ENCODE measurements around the gene MRPL37. TPM values are rescaled to one million over a fixed set of nuclear protein-coding genes. Genes with fewer than 3 reads are reported as not detected.
"Not testable (repeated sequence)": the region's sequence is repeated elsewhere in the genome, so short reads cannot be mapped to it uniquely, and the experiment has no call there.

The MRPL37 gene
- total RNA-seq, 1 experiment from 2014 or later, result 142 TPM

DNA sequence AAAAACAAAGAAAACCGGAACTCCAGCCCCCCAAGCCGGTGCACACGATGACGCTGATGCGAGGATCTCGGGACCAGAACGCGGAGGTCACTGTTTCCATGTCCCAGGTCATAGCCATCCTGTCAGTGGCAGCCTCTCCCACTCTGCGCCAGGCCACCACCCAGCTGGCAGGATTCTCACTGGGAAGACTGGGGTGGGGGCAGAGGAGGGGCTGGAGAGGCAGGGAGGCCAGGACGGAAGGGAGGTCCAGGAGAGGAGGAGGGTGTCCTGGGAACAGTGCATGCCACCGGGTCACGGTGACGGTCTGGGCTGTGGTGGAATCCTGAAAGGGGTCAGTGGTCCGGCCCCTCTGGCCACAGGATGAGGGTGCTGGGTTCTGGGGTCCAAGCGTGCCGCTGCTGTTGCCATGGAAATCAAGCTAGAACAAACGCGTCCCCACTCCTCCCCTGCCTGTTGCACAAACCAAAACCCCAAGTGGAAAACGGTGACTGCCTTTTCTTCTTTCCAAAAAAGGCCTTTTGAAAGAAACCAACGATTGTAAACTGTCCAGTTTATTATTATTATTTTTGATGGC, 26.1 kb downstream of the MRPL37 start:
- Histone ChIP-seq H3K9me3 (no peaks in the 10 kb centered on the region), H3K36me3 (peaks cover 1% of the 10 kb centered on the region), H3K4me3 (no peak overlapping the region), H3K27me3 (no peaks in the 10 kb centered on the region)
- no peak for DNase-seq

DNA sequence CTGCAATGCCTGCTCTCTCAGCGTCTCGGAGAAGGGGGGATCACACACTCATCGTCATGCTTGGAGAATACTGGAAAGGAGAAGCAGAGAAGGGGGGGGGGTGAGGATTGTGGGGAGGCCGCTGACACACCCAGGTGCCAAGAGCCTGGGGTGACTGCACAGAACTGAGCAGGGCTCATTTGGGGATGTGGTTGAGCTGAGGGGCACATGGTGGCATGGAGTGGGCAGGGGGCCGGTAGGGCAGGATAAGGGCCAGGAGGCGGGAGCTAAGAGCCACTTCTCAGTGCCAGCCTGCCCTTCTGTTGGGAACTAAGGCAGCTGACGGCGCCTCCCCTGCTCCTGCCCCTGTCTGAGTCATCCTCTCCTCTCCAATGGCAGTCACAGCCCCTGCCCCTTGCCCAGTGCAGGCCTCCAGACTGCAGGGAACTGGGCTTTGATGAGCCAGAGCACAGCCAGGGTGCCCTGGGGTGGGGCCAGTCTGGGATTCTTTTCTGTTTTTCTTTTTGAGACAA, 27.2 kb downstream of the MRPL37 start:
- no peak overlapping the region for H3K4me3 ChIP-seq
- no peaks in the 10 kb centered on the region for H3K27me3 ChIP-seq
- no peaks in the 10 kb centered on the region for H3K9me3 ChIP-seq
- no peaks in the 10 kb centered on the region; the same call in 1 of the 2 replicates for H3K36me3 ChIP-seq
- peak; percentile 95 for DNase-seq

DNA sequence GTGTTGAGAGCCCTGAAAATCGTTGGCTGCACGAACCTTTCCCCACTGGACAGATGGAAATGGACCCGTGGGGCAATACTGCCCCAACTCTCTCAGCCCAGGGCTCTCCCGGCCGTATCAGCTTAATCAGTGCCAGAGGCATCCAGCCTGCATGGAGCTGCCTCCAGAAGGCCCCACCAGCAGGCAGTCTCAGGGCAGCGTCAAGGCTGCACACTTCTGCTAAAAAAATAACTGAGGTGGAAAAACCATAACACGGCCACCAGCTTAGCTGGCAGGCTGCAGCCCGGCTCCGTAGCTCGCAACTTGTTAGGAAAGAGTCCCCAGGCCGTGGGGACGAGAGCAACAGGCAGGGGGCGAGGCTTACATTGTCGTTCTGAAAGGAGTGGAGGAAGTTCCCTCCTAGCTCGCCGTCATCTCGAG, 27.9 kb downstream of the MRPL37 start:
- Histone ChIP-seq H3K9me3 (no peaks in the 10 kb centered on the region), H3K27me3 (no peaks in the 10 kb centered on the region), H3K4me3 (no peak overlapping the region), H3K36me3 (no peaks in the 10 kb centered on the region; the same call in 1 of the 2 replicates)
- no peak for DNase-seq

DNA sequence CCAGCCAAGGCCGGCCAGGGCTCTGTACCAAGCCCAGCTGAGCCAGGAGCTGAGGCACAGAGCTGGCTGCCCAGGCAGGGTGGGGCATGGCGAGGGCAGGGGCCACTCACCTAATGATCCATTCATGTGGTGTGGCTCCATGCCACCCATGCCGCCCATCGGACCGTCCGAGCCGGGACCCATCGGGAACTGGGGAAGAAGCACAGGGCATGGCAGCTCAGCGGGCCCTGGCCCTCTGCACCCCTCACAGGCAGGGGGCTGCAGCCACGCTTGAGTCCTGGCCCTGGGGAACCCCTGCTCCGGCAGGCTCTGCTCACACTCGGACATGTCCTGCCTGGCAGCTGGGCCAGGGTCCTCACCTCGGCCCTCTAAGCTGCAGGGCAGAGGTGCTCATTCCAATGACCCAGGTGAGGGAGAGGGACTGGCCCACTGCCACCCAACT, 28.7 kb downstream of the MRPL37 start:
- DNase-seq, result no peak
- H3K27me3 ChIP-seq, result no peaks in the 10 kb centered on the region
- no peaks in the 10 kb centered on the region for H3K9me3 ChIP-seq
- H3K36me3 ChIP-seq, result no peaks in the 10 kb centered on the region; the same call in 1 of the 2 replicates
- no peak overlapping the region for H3K4me3 ChIP-seq

DNA sequence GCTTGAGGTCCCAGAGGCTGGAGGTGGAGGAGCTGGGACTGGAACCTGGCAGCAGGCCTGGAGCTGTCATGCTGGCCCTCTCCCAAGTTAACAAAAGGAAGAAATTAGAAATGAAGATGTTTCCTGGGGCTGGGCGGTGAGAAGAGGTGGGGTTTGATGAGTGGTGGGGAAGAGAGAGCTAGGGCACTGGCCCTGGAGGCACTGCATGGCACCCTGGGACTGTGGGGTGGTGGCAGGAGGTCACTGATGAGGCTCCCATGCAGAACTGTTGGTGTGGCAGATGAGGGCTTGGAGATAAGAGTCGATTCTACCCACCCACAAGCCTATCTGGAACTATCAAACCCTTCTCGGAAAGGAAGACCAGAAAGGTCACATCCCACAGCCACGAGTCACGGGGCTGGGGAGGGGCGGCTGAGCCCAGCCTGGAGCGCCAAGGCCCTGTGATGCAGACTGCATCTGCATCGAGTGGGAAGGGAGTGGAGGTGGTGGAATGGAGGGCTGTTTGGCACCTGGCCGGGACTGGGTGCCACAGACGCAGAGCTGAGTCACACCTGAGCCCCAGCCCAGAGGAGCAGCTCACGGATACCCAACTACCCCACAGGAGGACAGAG, 29.4 kb downstream of the MRPL37 start:
- no peaks in the 10 kb centered on the region for H3K9me3 ChIP-seq
- no peaks in the 10 kb centered on the region for H3K27me3 ChIP-seq
- peak; percentile 87 for DNase-seq
- H3K4me3 ChIP-seq, result no peak overlapping the region
- no peaks in the 10 kb centered on the region; the same call in 1 of the 2 replicates for H3K36me3 ChIP-seq

DNA sequence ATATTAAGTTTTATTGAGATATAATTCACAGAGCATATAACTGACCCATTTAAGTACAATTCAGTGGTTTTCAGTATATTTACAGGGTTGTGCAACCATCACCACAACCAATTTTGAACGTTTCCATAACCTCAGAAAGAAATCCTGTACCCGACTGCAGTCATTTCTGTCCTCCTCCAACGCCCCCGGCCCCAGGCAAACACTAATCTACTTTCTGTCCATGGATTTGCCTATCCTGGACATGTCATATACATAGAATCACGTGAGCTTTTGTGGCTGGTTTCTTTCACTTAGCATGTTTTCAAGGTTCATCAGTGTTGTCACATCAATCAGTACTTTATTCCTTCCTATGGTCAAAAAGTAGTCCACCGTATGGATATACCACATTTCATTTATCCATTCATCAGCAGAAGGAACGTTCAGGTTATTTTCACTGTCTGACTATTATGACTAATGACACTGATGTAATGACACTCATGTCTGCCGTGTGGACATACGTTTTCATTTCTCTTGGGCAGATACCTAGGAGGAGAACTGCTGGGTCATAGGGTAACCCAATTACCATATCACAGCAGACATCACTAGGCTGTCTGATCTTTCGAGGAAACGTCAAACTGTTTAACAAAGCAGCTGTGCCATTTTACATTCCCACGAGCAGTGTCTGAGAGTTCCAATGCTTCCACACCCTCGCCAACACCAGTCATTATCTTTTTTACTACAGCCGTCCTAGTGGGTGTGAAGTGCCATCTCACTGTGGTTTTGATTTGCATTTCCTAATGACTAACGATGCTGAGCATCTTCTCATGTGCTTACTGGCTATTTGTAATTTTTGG, 30.8 kb downstream of the MRPL37 start:
- no peak for DNase-seq
- Histone ChIP-seq H3K4me3 (no peak overlapping the region), H3K36me3 (no peaks in the 10 kb centered on the region), H3K9me3 (no peaks in the 10 kb centered on the region), H3K27me3 (no peaks in the 10 kb centered on the region)

DNA sequence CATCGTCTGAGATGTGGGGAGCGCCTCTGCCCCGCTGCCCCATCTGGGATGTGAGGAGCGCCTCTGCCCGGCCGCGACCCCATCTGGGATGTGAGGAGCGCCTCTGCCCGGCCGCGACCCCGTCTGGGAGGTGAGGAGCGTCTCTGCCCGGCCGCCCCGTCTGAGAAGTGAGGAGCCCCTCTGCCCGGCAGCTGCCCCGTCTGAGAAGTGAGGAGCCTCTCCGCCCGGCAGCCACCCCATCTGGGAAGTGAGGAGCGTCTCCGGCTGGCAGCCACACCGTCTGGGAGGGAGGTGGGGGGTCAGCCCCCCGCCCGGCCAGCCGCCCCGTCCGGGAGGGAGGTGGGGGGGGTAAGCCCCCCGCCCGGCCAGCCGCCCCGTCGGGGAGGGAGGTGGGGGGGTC, 33.2 kb downstream of the MRPL37 start:
- not testable (repeated sequence) for DNase-seq, H3K9me3 ChIP-seq, H3K4me3 ChIP-seq, H3K27me3 ChIP-seq, H3K36me3 ChIP-seq

DNA sequence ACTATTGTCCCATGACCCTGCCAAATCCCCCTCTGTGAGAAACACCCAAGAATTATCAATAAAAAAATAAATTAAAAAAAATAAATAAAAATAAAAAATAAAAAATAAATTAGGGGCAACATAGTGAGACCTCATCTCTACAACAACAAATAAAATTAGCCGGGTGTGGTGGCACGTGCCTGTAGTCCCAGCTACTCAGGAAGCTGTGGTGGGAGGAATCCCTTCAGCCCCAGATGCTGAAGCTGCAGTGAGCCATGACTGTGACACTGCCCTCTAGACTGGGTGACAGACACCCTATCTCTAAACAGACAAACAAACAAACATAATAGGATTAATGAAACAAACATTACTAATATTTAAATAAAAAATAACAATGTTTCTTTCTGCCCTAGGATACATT, 34.3 kb downstream of the MRPL37 start:
- H3K36me3 ChIP-seq, result no peaks in the 10 kb centered on the region
- no peaks in the 10 kb centered on the region for H3K27me3 ChIP-seq
- no peak overlapping the region for H3K4me3 ChIP-seq
- H3K9me3 ChIP-seq, result no peaks in the 10 kb centered on the region
- no peak for DNase-seq

DNA sequence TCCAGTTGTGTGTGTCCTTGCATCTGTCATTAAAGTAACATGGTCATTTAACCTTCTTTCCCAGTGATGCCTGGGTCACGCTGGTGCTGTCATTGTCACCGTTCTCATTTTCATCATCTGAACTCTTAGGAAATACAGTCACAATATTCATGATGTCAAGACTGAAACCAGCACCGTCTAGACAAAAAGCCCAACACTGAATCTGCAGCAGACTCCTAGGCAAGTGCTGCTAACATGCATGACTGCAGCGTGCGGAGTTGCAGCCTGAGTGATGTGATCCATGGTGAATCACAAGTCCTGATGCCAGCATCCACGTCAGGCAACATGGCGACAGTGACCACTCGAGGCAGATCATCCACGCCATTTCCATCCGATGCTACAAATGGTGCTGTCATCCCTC, 37.6 kb downstream of the MRPL37 start:
- Histone ChIP-seq H3K9me3 (no peaks in the 10 kb centered on the region), H3K4me3 (no peak overlapping the region), H3K27me3 (no peaks in the 10 kb centered on the region), H3K36me3 (no peaks in the 10 kb centered on the region)
- DNase-seq, result no peak

DNA sequence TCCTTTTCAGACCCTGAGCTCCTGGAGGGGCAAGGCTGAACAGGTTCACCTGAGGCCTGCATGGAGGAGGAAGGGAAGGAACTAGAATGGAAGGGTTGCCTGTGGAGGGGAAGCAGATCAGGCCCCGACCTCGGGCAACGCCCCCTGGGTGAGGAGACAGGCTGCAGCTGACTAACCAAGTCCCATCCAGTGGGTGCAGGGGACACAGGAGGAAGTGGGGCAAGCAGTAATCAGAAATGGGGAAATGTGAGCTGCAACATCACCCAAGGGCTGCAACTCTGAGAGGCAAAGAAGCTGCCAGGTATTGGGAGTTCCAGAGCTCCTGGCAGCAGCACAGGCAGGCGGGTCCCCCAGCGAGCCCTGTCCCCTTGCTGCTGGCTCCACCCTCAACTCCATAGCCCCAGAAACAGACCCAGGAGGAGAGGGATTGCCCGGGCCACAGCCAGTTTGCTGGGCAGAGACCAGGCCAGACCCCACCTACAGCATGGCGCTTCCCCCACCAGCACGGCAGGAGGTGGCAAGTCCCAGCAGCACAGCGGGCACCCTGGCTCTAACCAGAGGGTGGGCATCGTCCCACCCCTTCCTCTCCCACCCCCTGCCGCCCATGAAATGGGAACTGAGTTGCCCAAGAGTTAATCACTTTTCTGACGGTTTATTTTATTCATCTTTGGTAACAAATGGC, 38.5 kb downstream of the MRPL37 start:
- no peaks in the 10 kb centered on the region for H3K9me3 ChIP-seq
- H3K36me3 ChIP-seq, result no peaks in the 10 kb centered on the region
- no peak for DNase-seq
- no peaks in the 10 kb centered on the region for H3K27me3 ChIP-seq
- H3K4me3 ChIP-seq, result no peak overlapping the region

DNA sequence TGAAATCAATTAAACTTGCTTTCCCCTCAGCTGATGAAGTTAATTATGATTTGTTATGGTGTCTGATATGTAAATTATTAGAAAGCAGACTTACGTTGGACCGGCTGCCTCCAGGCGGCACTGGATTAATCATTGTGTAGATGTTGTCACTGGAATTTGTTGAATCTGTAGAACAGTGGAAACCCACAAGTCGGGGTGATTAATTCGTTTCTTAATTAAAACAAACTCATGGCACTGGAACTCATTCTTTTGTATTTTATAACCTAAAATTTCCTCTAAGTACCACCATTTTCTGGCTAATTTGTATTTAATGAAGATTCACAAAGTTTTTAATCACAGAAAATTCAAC, 39.0 kb downstream of the MRPL37 start:
- H3K9me3 ChIP-seq, result no peaks in the 10 kb centered on the region
- no peak for DNase-seq
- H3K36me3 ChIP-seq, result no peaks in the 10 kb centered on the region
- no peaks in the 10 kb centered on the region for H3K27me3 ChIP-seq
- H3K4me3 ChIP-seq, result no peak overlapping the region

DNA sequence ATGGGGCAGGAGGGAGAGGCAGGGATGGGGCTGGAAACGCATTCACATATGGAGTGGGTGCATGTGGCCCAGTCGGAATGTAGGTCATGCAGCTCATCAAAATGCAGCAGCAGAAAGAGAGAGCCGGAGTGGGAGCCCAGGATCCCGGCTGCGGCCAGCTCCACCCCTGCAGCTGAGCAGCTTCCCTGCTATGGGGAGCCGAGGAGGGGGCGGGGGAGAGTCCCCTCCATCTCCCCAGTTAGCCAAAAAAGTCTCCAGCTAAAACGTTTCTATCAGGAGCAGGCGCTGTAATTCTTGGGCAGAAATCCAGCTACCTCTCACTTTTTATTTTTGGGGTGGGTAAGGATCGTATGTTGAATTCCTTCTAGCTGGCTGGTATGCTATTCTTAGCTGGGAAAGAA, 39.7 kb downstream of the MRPL37 start:
- no peaks in the 10 kb centered on the region for H3K27me3 ChIP-seq
- no peak overlapping the region for H3K4me3 ChIP-seq
- no peaks in the 10 kb centered on the region for H3K9me3 ChIP-seq
- no peaks in the 10 kb centered on the region for H3K36me3 ChIP-seq
- no peak for DNase-seq

DNA sequence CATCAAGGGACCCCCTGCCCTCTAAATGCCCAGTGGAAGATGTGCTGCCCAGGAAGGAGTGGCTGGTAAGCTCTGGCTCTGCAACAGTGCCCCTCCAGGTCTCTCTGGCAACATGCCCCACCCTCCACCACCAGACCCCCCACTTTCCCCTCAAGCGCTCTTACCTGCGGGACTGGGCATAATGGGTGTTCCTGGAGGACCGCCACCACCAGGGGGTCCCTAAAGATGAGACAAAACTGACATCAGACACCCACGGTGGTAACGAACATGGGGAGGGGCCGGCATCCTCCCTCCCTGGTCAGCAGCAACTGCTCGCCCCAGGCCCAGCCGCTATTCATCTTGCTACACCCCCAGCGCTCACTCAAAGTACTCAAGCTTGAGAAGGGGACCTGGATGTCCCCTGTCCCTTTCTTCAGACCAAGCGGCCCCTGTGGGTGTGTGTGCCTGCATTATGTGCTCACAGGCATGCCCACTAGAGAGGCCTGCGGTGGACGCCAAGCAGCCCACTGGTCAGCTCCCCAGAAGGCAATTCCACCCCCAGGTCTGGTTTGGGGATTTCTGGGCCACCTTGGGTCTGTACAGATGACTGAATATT, 40.9 kb downstream of the MRPL37 start:
- no peaks in the 10 kb centered on the region for H3K9me3 ChIP-seq
- H3K27me3 ChIP-seq, result no peaks in the 10 kb centered on the region
- H3K4me3 ChIP-seq, result no peak overlapping the region
- no peaks in the 10 kb centered on the region for H3K36me3 ChIP-seq
- DNase-seq, result no peak

DNA sequence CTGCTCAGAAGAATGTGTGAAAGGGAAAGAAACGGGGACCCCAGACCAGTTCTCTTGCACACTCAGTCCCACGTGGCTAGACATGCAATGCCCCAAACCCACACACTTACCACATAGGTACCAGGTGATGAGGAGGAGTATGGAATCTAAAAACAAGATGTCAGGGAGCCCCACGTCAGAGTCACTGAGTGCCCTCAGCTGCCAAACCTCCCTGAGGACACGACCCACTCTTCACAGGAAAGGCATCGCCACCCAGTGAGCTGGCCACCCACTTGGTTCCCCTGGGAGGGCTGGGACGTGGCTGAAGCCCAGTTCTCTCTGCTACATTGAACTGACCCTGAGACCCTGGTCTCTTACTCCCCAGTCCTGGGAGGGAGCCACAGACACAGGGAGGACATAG, 41.4 kb downstream of the MRPL37 start:
- Histone ChIP-seq H3K4me3 (no peak overlapping the region), H3K9me3 (no peaks in the 10 kb centered on the region), H3K27me3 (no peaks in the 10 kb centered on the region), H3K36me3 (no peaks in the 10 kb centered on the region)
- no peak for DNase-seq

DNA sequence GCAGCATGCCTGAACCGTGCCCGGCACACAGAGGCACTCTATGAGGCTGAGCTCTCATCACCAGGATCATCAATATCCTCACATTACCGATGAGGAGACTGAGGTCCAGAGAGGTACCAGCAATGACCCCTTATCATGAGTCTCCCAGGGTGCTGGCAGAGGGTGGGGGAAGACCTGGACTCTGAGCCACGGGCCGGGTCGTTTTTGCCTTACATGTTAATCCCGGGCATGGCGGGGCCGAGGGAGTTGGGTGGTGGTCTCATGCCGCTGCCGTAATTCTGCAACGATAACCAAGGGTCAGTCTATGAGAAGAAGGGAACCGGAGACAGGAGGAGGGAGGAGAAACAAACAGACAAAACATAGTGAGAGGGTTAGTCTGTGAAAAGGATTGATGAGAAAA, 43.1 kb downstream of the MRPL37 start:
- no peak overlapping the region for H3K4me3 ChIP-seq
- H3K36me3 ChIP-seq, result no peaks in the 10 kb centered on the region
- H3K27me3 ChIP-seq, result no peaks in the 10 kb centered on the region
- no peaks in the 10 kb centered on the region for H3K9me3 ChIP-seq
- no peak for DNase-seq

DNA sequence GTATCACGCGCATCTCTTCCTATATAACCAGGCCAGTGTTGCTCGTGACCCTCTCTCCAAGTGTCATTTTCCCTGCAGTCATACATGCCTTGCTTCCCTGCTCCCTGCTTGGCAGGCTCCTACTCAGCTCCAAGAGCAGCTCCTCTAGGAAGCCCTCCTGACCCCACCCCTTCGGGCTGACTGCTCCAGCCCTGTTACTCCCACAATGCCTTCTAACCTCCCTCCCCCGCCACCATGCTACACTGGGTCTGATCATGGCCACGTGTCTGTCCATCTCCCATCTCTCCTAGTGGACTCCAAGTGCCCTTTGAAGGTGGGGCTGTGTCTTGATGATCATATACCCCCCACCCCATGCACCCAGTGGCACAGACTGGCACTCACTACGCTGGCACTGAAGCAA, 44.7 kb downstream of the MRPL37 start:
- Histone ChIP-seq H3K27me3 (no peaks in the 10 kb centered on the region), H3K9me3 (no peaks in the 10 kb centered on the region), H3K4me3 (no peak overlapping the region), H3K36me3 (no peaks in the 10 kb centered on the region)
- no peak for DNase-seq

DNA sequence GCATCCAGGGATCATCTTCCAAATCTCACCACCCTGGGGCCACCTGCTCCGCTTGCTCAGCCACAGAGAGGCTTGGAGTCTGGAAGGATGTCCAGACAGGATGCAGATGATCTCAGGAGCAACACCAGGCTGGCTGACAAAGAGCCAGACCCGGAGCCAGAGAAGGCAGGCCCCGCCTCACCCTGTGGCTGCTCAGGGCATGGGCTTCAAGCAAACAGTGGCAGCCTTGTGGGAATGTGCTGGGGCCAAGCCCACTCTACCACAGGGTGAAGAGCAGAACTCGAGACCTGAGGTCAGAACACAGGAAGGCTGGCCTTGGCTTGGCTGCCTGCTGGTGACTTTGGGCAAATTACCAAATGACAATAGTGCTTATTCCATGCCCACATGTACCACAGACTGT, 45.5 kb downstream of the MRPL37 start:
- H3K36me3 ChIP-seq, result no peaks in the 10 kb centered on the region
- peak; percentile 66 for DNase-seq

More for the DNA sequence above, 45.5 kb downstream of the MRPL37 start:
- Histone ChIP-seq H3K4me3 (no peak overlapping the region), H3K27me3 (no peaks in the 10 kb centered on the region), H3K9me3 (no peaks in the 10 kb centered on the region)
